Hepatocyte (in vitro differentiated cells): Measurements from ENCODE around the gene TAPBP.

Experiments used
- CTCF ChIP-seq: fragments of 200-600 bp; sonication (generic); IDR thresholded peaks from 2 replicates; pipeline ENCODE4 v1.5.1; 2016; ENCODE audit warnings: antibody characterized with exemption, mild to moderate bottlenecking; ENCODE audit not compliant: poor library complexity
- EZH2phosphoT487 ChIP-seq: fragments of 200-600 bp; sonication (generic); IDR thresholded peaks from one replicate; pipeline ENCODE4 v1.6.1; 2018; ENCODE audit warnings: antibody characterized with exemption, mild to moderate bottlenecking, low read depth, moderate library complexity; ENCODE audit not compliant: unreplicated experiment, severe bottlenecking

GRCh38 chr6:33339193-33339592 lies 25.3 kb upstream of the TAPBP start:
- no peak for TF ChIP-seq CTCF
- TF ChIP-seq EZH2phosphoT487, result no peak
